Measurements from ENCODE around the gene PCDHGB2.
A peak's percentile ranks its signal among the peaks of the same experiment; 100 is the strongest.
"Not testable (repeated sequence)": the region's sequence is repeated elsewhere in the genome, so short reads cannot be mapped to it uniquely, and the experiment has no call there.

The PCDHGB2 gene

DNA sequence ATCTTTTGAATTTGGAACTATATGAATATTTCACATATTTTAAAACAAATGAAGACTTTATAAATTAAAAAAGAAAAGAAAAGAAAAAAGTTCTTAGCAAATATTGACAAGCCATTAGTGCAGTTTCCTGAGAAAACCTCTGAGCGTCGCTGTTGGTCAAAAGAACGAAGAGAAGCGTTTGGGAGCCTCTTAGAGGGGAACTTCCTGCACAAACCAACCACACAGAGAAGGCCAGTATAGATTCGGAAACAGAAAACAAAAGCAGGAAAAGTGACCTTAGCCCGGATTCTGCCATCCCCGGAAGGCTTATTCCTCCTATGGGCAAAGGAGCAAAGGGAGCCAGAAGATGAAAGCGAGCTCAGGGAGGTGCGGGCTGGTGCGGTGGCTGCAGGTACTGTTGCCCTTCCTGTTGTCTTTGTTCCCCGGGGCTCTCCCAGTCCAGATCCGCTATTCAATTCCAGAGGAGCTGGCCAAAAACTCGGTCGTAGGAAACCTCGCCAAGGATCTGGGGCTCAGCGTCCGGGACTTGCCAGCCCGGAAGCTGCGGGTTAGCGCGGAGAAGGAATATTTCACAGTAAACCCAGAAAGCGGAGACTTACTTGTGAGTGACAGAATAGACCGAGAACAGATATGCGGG is at the start of gene PCDHGB2:
Gene PCDHGB2, plus strand, starts transcription at position 205 of the 637 bp plus-strand sequence. Its CDS starts 142 bp downstream, at position 347.
- no peak for DNase-seq (ENCODE audit: low read depth, low spot score)

DNA sequence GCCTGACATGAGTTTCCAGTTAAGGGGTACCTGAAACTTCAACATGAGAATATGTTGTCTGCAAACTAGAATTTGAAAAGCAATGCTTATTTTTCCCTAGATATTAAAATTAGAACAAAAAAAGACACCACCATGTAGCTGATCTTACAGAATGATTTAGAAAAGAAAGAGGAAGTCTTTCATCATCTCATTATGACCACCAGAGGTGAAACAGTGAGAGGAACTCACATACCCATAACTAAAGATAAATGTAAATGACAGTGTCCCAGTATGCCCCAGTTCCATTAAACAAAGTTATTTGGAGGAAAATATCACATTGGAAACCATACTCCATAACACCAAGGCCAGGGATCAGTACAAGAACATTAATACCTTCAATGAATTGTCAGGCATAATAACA is 46.1 kb upstream of the PCDHGB2 start:
- no peak for DNase-seq (ENCODE audit: low read depth, low spot score)

DNA sequence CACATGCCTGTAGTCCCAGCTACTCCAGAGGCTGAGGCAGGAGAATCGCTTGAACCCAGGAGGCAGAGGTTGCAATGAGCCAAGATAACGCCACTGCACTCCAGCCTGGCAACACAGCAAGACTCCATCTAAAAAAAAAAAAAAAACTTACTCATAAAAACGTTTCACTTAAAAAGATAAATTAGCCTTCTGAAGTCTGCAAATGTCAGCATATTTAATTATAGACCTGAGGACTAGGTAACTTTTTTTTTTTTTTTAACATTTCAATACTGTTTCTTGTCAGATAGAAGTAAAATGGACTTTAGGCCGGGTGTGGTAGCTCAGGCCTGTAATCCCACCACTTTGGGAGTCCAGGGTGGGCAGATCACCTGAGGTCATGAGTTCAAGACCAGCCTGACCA is 42.8 kb upstream of the PCDHGB2 start:
- DNase-seq (ENCODE audit: low read depth, low spot score) = not testable (repeated sequence)

DNA sequence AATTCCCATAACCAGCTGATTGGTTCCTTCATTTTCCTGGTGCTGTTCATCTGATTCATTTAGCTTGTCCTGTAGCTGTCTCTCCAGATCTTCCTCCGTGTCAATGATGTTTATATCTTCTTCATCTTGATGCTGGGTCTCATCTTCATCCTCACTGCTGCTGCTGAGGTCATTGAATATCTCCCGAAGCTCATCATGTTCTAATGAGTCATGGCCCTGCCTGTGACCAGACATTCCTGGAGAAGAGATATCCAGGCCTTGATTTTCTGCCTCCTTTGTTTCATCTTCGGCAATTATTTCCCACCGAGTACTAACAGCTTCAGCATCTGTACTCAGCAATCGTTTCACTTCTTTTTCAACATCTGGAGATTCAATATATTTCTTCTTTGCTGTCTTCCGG is 40.6 kb upstream of the PCDHGB2 start:
- DNase-seq (ENCODE audit: low read depth, low spot score) = no peak

DNA sequence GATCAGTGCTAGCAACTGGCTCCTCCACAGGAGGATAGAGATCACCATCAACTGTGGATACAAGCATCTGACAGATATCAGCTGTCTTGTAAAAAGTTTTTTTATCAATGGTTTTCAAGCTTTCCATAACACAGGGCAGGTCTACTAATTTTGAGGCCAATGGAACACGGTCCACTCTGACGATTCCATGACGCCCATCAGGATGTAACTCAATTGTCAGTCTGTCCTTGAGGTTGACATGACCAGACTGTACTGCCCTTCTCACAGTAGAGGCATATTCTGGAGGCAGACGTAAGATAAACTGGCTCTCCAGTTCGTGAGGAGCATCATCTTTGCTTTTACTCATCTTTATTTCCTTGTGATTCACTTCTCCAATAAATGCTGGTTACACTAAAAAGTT is 40.1 kb upstream of the PCDHGB2 start:
- DNase-seq (ENCODE audit: low read depth, low spot score) = no peak

DNA sequence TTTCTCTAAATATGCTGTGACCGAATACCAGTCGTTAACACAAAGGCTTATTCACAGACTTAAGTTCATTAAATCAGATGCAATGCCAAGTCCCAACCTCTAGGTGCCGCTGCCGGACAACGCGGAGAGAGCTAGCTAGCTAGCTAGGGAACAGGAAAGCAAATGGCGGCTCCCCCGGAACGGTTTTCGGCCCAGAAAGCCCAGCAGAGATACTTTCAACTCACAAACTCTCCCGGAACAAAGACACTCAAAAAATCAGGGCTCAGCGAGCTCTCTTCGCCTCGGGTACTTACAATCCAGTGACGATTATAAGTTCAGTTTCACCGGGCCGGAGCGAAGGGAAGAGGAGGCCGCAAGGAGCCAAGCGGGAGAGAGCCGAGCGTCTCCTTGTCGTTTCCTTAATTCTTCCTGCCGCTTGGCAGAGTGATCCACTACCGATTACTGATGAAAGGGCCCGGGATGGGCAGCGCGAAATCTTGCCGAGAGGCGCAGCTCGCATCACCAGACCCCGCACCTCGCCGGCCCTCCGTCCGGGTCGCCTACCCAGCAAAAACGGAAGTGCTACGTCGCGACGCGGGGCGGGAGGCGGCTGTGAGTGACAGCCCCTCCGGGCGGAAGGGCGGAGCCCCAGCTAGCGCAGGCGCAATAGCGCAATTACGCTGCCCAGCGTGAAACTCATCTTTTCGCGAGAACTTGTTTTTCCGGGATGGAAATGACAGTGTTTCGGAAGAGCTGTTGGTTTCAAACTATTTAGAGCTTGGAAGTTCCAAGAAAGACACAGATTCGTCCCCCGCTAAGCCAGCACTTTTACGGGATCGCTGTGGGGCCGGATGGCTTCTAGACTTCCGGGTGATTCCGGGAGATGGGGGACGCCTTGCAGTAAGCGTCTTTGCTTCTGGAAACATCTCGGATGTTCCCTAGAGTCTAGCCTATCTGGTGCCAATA is 39.3 kb upstream of the PCDHGB2 start, which contains the start of gene TAF7:
Gene TAF7, minus strand, starts transcription at position 560 of the 945 bp plus-strand sequence. CDS start 740 bp downstream, outside the sequence.
- DNase-seq (ENCODE audit: low read depth, low spot score) = peak; percentile 96

DNA sequence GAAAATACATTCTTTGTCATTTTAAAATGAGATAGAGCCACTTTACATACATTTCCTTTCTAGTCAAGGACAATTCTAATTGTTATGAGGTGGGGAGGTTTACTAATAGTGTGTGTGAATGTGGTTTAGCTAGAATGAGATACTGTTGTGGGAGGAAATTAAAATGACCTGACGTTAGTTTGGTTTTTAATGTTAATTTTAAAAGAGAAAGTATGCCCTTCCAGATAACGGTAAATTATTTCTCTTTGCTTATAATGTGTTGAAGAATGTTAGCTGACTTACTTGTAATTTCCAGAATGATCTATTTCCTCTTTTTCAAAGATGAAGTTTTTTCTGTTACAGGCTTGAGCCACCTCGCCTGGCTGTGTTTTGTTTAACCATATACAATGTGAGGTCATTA is 37.5 kb upstream of the PCDHGB2 start:
- DNase-seq (ENCODE audit: low read depth, low spot score) = no peak

DNA sequence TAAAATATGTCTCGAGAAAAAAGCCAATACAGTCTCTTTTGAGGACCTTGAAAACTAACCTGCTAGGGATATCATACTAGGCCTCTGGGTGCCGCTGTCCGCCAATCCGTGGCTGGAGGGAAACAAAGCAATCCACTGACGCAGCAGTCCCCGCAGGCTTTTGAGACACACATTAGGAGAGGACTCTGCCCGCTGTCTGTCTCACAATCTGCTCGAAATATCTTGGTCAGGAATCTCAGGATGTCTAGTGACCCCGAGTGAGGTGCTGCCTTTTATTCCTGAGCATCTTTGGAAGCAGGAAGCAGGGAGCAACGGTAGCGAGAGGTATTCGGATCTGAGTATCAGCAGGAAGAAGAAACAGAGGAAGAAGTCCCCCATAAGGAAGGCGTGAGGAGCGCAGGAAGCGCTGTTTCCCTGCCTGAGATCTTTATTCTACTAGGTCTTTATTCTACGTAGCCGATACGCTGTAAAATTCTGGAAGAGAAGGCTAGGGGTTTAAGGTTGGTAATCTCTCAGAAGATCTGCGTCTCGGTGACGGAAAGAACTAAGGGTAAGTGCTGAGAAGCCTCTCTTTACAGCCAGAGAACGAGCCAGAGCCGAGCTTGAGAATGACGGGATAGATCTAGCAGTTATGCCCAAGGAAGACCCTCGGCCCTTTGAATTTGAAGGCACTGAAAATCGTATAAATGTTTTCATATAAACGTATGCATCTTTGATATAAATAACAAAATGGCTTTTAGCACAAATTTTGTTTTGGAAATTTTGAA is 33.5 kb upstream of the PCDHGB2 start:
- peak; percentile 78 for DNase-seq (ENCODE audit: low read depth, low spot score)

DNA sequence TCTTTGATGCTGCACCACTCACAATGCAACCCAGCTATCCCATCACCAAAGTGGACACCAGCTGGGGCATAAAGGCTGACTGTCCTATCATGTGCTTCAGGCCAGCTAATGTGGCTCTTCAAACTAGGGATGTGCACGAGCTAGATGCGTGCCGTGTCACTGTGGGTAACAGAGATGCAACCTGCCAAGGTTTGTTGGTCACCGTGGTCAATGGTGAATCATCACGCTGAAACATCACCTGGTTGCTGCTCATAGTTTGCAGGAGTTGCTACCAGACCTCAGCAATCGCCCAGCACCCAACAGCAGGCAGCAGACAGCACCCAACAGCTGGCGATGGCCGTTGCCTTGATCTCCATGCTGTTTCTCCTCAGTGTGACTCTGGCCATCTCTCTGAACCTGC is 31.6 kb upstream of the PCDHGB2 start:
- no peak for DNase-seq (ENCODE audit: low read depth, low spot score)

DNA sequence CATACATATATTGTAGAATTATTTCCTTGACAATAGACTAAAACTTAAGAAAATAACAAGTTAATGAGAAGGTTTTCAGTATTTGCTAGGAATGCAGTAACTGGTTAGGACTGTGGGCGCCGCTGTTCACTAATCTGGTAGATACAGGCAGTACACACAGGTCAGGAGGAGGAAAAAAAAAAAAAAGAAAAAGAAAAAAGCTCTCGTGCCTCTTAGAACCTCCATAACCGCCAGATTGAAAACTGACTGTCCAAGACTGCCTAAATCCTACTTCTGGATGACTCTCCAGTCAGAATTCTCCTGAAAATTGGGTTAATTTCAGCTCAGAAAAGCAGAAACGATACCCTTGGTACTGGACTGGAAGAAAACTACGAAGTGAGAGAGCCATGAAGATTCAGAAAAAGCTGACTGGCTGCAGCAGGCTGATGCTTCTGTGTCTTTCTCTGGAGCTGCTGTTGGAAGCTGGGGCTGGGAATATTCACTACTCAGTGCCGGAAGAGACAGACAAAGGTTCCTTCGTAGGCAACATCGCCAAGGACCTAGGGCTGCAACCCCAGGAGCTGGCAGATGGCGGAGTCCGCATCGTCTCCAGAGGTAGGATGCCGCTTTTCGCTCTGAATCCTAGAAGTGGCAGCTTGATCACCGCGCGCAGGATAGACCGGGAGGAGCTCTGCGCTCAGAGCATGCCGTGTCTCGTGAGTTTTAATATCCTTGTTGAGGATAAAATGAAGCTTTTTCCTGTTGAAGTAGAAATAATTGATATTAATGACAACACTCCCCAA is 29.3 kb upstream of the PCDHGB2 start, which contains the start of gene PCDHGA1:
Gene PCDHGA1, plus strand, starts transcription at position 216 of the 782 bp plus-strand sequence.
- no peak for DNase-seq (ENCODE audit: low read depth, low spot score)

DNA sequence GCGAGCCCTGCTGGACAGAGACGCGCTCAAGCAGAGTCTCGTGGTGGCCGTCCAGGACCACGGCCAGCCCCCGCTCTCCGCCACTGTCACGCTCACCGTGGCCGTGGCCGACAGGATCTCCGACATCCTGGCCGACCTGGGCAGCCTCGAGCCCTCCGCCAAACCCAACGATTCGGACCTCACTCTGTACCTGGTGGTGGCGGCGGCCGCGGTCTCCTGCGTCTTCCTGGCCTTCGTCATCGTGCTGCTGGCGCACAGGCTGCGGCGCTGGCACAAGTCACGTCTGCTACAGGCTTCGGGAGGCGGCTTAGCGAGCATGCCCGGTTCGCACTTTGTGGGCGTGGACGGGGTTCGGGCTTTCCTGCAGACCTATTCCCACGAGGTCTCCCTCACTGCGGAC is 27.2 kb upstream of the PCDHGB2 start:
- DNase-seq (ENCODE audit: low read depth, low spot score) = not testable (repeated sequence)

DNA sequence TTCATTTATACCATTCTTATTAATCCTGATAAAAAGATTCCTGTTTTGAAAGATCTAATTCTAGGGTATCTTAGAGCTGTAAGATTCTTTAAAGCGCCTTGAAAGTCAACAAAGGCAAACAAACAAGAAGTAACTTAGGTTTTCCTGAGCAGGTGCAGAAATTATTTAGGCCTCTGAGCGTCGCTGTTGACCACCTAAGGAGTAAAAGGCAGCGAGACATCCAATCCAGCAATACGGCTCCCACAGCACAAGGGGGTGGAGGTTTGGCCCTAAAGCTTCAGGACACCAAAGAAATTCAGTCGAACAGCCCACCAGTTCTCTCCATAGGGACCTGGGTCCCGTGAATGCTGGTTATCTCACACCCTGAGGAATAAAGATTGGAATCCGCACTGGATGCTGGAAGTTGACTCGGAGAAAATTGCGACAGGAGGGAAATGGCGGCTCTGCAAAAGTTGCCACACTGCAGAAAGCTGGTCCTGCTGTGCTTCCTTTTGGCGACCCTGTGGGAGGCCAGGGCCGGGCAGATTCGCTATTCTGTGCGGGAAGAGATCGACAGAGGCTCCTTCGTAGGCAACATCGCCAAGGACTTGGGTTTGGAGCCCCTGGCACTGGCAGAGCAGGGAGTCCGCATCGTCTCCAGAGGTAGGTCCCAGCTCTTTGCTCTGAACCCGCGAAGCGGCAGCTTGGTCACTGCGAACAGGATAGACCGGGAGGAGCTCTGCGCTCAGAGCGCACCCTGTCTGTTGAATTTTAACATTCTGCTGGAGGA is 21.1 kb upstream of the PCDHGB2 start, which contains the start of gene PCDHGA2:
Gene PCDHGA2, plus strand, starts transcription at position 223 of the 769 bp plus-strand sequence.
- DNase-seq (ENCODE audit: low read depth, low spot score) = peak; percentile 59

DNA sequence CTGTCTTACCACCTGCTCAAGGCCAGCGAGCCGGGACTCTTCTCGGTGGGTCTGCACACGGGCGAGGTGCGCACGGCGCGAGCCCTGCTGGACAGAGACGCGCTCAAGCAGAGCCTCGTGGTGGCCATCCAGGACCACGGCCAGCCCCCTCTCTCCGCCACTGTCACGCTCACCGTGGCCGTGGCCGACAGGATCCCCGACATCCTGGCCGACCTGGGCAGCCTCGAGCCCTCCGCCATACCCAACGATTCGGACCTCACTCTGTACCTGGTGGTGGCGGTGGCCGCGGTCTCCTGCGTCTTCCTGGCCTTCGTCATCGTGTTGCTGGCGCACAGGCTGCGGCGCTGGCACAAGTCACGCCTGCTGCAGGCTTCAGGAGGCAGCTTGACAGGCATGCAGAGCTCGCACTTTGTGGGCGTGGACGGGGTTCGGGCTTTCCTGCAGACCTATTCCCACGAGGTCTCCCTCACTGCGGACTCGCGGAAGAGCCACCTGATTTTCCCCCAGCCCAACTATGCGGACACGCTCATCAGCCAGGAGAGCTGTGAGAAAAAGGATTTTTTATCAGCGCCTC is 18.9 kb upstream of the PCDHGB2 start:
- DNase-seq (ENCODE audit: low read depth, low spot score) = not testable (repeated sequence)

DNA sequence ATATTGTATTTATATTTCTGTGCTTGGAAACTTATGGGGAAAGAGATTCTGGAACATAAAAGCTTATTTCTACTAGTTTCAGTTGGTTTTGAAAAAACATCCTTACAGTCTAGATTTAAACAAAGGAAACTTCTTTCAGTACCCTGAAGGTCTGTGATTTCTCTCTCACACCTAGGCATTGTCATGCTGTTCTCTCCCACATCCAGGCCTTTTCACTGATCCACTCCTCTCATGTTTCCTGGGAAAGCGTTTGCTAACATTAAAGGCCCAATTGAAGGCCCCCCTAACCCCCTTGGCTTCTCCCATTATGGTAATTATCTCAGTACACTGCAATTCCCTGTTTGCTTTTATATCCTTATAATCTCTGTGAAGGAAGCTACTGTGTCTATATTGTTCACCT is 17.0 kb upstream of the PCDHGB2 start:
- no peak for DNase-seq (ENCODE audit: low read depth, low spot score)

DNA sequence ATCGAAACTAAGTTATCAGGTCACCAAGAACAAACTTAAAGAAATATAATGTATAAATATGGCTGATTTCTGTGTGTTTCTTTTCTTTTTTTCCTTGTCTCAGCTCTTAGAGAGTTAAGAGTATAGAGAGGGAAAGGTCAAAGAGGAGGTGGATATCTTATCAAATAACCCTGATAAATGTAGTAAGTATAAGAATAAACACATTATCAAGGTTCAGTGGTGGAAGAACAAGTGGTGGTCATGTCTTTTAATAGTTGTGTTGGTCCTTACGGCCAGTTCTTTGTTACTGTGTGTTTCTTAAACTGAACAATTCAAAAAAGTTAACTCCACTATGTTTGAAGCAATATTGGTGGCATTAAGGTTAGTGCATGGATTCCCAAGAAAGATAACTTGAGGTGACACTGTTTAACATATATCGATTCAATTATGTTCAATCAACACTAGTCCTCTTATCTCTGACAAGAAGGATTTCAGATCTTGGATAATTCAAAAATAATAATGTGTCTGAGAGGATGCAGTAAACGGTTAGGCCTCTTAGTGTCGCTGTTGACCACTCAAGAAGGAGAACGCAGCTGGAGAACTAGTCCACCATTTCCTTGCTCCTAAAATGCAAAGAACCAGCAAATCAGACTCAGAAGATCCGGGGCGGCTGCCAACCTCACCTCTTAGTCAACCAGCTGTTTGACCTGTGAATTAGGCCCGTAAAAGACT is 16.4 kb upstream of the PCDHGB2 start, which contains the start of gene PCDHGA3:
Gene PCDHGA3, plus strand, starts transcription at position 588 of the 711 bp plus-strand sequence. CDS start 205 bp downstream, outside the sequence.
- peak; percentile 70 for DNase-seq (ENCODE audit: low read depth, low spot score)

DNA sequence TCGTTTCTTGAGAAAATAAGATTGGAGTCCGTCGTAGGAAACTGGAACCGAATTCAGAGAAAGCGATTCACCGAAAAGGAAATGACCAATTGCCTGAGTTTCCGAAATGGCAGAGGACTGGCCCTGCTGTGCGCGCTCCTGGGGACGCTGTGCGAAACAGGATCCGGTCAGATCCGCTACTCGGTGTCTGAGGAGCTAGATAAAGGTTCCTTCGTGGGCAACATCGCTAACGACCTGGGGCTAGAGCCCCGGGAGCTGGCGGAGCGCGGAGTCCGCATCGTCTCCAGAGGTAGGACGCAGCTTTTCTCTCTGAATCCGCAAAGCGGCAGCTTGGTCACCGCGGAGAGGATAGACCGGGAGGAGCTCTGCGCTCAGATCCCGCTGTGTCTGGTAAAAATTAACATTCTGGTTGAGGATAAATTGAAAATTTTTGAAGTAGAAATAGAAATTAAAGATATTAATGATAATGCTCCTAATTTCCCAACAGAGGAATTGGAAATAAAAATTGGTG is 15.8 kb upstream of the PCDHGB2 start:
- peak; percentile 69 for DNase-seq (ENCODE audit: low read depth, low spot score)

DNA sequence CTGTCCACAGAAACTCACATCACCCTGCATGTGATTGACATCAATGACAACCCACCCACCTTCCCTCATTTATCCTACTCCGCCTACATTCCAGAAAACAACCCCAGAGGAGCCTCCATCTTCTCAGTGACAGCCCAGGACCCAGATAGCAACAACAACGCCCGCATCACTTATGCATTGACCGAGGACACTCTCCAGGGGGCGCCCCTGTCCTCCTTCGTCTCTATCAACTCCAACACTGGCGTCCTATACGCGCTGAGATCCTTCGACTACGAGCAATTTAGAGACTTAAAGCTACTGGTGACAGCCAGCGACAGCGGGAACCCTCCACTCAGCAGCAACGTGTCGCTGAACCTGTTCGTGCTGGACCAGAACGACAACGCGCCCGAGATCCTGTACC is 14.5 kb upstream of the PCDHGB2 start:
- DNase-seq (ENCODE audit: low read depth, low spot score) = no peak

DNA sequence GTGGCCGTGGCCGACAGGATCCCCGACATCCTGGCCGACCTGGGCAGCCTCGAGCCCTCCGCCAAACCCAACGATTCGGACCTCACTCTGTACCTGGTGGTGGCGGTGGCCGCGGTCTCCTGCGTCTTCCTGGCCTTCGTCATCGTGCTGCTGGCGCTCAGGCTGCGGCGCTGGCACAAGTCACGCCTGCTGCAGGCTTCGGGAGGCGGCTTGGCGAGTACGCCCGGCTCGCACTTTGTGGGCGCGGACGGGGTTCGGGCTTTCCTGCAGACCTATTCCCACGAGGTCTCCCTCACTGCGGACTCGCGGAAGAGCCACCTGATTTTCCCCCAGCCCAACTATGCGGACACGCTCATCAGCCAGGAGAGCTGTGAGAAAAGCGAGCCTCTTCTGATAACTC is 13.8 kb upstream of the PCDHGB2 start:
- DNase-seq (ENCODE audit: low read depth, low spot score) = not testable (repeated sequence)
